Lower leg skin (tissue), 3 donors: ENCODE results near the gene MICU1.

Experiments used
- POLR2A ChIP-seq, 2 donors: fragments of 450-650 bp; IDR thresholded peaks; one replicate each; pipeline ENCODE4 v1.6.1; 2016 to 2017; ENCODE audit warnings: antibody characterized with exemption in 2 of 2, mild to moderate bottlenecking in 1 of 2, moderate library complexity in 1 of 2
- TF ChIP-seq, protein P1 (sequence below), 3 donors: fragments of 450-650 bp; IDR thresholded peaks; one replicate each; pipeline ENCODE4 v1.5.1; 2016; ENCODE audit warnings: antibody characterized with exemption in 3 of 3, mild to moderate bottlenecking in 3 of 3, moderate library complexity in 2 of 3

- TF ChIP-seq, protein P1, sequence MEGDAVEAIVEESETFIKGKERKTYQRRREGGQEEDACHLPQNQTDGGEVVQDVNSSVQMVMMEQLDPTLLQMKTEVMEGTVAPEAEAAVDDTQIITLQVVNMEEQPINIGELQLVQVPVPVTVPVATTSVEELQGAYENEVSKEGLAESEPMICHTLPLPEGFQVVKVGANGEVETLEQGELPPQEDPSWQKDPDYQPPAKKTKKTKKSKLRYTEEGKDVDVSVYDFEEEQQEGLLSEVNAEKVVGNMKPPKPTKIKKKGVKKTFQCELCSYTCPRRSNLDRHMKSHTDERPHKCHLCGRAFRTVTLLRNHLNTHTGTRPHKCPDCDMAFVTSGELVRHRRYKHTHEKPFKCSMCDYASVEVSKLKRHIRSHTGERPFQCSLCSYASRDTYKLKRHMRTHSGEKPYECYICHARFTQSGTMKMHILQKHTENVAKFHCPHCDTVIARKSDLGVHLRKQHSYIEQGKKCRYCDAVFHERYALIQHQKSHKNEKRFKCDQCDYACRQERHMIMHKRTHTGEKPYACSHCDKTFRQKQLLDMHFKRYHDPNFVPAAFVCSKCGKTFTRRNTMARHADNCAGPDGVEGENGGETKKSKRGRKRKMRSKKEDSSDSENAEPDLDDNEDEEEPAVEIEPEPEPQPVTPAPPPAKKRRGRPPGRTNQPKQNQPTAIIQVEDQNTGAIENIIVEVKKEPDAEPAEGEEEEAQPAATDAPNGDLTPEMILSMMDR (IDR thresholded peaks at IDR 0.05) = no peak
- no peak for TF ChIP-seq POLR2A (IDR thresholded peaks at IDR 0.05)
Measured at GRCh38 chr10:72639441-72639873, 13.6 kb upstream of the MICU1 start.
